HG03095 (cell line): ENCODE data around the gene TLX3.

ENCODE experiments used
- ATAC-seq: cut with Tn5 transposase; IDR thresholded peaks from one replicate; pipeline ENCODE4 v1.9.1; 2021; ENCODE audit warnings: moderate library complexity; ENCODE audit not compliant: unreplicated experiment

The TLX3 gene

DNA sequence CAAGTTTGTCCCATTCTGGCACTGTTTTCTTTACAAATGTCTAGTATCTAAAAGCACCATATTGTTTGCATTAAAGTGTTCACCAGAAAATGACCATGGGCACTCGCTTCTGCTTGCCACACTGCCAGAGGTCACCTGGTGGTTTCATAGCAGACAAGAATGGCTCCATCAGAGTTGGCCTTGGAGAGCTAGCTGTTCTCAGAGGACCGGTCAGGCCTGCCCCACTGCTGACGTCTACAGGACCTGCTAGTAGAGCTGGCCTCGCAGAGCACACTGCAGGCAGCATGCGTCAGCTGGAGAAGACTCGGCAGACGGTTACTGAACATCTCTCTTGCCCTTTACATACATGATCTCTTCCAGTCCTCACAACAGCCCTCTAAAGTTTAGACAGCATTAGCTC lies 8.7 kb upstream of the TLX3 start:
- ATAC-seq = no peak

DNA sequence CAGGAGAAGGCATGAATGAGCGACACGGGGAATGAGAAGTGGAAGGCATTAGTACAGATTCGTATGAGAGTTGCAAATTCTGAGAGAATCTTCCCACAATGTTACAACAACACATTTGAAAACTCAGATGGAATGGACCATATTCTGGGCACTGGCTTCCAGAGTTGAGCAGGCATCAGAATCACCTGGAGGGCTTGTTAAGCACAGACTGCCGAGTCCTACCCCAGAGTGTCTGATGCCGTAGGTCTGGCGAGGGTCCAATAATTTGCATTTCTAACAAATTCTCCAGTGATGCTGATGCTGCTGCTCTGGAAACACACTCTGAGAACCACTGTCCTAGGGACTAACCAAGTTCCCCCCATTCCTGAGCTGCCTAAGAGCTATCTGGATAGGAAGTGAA lies 2.9 kb upstream of the TLX3 start:
- no peak for ATAC-seq

DNA sequence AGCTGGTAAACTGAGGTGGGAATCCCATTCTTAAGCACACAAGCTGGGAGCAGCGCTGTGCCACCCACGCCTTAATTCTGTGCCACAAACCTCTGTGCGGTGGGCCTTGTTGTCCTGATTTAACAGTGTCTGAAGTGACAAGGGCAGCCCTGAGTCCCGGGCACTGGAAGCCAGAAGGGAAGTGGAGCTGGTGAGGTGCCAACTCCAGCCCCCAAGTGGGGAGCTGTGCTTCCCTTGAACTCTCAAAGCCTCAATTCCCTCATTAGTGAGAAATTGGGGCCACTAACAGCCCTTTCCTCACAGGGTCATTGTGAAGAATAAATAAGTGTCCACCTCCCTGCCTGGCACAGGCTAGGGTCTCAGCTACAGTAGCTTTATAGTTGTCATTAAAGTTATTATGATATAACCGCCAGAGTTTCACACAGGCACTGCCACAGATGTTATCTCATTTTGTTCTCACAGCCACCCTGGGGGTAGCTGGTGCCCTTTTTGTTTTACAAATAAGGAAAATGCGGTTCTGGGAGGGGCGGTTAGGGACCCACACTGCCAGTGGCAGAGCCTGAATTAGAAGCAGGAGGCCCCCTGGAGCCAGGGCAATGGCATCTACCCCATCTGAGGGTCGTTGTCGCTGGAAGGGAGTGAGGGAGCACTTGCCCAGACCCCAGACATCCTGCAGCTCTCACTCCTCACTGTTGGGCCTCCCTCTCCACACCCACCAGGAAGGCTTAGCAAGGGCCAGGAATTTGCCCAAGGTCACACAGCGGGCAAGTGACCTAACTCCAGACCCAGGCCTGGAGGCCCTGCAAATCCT lies 2.1 kb upstream of the TLX3 start:
- ATAC-seq = no peak

DNA sequence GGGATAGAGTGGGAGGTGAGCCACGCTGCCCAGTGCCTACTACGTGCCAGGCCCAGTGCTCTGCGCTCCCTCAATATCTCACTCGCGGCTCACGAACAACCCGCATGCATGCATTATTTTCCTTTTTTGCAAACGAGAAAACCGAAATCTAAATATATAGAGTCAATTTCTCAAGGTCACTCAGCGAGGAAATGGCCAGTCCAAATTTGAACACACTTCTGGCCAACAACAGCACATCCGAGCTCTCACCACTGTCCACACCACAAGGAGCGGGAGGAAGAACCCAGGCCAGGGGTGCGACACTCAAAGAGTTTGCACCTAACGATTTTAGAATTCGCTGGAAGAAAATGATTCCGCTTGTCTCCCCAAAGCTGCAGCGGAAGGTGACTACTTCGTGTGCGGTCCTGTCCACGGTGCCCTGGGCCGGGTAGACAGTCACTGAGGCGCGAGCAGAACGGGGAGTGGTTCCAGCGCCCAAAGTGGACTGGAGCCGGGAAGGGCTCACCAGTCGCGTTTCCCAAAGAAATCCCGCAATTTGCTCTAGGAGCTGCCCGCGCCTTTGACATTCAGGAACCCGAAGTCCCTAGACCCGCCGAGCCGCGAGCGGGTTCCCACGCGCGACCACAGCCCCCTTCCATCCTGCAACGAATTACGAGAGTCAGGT lies 1.1 kb upstream of the TLX3 start:
- ATAC-seq = no peak

DNA sequence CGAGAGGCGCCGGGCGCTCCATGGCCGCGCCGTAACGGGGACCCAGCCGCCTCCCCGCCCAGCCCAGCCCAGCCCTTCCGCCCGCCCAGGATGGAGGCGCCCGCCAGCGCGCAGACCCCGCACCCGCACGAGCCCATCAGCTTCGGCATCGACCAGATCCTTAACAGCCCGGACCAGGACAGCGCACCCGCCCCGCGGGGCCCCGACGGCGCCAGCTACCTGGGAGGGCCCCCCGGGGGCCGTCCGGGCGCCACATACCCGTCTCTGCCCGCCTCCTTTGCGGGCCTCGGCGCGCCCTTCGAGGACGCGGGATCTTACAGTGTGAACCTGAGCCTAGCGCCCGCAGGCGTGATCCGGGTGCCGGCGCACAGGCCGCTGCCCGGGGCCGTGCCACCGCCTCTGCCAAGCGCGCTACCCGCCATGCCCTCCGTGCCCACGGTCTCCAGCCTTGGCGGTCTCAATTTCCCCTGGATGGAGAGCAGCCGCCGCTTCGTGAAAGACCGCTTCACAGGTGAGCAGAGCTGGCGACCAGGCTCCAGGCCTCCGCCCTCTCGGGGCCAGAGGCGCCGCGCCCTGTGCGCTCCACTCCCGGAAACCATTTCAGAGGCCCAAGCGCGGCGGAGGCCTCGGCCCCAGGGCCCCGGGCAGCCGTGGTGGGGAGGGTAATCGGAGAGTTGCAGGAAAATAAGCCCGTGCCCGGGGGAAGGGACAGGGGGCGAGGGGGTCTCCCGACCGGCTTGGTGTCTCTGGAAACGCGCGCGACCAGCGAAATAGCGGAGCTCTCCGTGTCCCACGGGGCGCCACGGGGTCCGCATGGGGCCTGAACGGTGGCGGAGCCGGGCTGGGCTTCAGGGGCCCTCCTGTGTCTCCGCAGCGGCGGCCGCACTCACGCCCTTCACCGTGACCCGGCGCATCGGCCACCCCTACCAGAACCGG lies 496 bp downstream of the TLX3 start:
- no peak for ATAC-seq

DNA sequence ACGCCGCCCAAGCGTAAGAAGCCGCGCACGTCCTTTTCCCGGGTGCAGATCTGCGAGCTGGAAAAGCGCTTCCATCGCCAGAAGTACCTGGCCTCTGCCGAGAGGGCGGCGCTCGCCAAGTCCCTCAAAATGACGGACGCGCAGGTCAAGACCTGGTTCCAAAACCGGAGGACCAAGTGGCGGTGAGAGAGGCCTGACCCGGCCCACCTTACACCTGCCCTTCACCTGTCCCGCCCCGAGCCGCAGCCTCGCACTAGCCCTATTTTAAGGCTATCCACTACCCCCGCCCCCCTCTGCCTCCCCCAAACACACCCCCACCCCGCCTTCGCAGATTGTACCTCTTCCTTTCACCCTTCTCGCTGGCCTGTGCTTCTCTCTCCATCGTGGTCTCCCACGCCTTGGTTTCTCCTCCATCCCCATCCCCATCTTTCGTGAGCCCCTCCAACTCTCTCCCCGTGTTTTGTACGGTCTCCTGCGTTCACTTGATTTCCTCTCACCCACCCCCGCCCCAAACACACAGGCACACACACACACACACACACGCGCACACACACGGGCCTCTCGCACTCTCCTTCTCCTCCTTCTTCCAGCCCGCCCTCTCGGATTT lies 1.3 kb downstream of the TLX3 start:
- no peak for ATAC-seq

DNA sequence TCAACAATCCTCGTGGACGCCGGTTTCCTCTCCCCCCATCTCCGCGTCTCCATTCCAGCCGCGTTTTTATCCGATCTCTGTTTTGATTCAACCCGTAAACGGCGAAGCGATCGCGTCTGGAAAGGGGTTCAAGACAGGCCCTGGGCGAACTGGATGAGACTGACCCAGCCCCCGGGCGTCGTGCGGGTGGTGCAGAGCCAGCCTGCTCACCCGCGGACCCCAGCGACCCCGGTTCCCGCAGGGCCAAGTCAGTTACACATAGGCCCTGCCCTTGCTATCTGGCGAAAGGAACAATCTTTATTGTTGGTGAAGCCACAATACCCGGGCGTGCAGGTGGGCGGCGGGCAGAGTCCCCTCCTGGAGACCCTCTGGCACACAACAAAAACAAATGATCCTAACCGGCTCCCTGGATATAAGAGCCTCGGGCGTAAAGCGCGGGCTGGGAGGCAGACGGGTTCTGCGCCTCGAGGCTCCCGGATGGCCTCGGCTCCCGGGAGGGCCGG lies 1.8 kb downstream of the TLX3 start:
- no peak for ATAC-seq

DNA sequence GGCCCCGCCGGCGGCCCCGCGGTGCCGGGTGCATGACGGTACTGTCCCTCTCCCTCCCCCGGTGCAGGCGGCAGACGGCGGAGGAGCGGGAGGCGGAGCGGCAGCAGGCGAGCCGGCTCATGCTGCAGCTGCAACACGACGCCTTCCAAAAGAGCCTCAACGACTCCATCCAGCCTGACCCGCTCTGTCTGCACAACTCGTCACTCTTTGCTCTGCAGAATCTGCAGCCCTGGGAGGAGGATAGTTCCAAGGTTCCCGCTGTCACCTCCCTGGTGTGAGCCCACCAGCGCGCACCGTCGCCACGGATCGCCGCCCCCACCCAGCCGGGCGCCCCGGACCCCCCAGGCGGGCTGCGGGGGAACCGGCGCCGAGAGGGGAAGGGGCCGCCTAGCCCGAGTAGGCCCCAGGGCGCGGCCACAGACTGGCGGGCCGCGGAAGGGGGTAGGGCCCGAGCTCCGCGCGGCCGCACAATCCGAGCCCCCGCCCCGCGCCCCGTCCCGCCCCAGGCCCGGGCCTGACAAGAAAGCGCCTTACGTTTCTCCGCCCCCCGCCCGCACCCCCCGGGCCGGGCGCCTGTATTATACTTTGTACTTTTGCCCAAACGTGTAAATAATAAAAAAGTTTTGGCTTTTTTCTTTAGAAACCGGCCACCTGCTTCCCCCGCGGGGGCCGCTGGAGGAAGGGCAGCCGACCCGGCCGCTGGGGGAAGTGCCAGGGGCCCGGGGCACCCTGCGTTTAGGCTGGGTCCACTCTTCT lies 2.5 kb downstream of the TLX3 start:
- ATAC-seq = no peak

DNA sequence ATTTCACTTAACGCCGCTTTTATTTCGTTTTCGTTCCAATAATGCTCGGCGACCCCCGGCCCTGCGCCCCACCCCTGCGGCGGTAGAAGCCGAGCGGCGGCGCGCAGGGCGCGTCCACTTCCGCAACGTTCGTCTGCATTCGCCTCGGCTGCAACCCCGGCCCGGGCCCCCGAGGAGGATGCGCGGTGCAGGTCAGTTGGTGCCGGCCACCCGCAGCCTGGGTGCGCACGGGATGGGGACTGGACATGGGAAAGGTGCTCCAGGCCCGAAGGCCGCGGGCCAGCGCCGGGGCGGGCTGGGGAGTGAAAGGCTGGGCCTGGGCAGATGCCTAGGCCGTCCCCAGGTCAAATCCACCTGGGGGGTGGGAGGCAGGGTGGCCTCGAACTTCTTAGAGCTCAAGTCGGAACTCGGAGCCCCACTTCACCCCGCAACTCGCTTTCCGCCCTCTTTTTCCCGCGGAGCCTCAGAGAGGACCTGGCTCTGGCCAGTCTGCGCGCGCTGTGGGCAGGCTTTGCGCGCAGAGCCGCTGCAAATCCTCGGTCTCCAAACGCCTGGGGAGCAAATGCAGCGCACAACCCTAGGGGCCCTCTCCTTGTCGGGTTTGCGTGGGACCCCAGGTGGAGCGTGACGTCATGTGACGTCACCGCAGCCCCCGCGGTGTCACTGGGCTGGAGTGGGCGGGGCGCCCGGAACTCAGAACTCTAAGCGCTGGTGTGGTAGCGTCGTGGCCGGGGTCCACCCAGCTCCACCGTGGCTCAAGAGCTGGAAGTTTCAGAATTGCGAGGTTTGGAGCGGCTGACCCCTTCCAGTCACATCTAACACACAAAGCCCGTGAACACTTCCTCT lies 3.3 kb downstream of the TLX3 start:
- ATAC-seq = no peak

DNA sequence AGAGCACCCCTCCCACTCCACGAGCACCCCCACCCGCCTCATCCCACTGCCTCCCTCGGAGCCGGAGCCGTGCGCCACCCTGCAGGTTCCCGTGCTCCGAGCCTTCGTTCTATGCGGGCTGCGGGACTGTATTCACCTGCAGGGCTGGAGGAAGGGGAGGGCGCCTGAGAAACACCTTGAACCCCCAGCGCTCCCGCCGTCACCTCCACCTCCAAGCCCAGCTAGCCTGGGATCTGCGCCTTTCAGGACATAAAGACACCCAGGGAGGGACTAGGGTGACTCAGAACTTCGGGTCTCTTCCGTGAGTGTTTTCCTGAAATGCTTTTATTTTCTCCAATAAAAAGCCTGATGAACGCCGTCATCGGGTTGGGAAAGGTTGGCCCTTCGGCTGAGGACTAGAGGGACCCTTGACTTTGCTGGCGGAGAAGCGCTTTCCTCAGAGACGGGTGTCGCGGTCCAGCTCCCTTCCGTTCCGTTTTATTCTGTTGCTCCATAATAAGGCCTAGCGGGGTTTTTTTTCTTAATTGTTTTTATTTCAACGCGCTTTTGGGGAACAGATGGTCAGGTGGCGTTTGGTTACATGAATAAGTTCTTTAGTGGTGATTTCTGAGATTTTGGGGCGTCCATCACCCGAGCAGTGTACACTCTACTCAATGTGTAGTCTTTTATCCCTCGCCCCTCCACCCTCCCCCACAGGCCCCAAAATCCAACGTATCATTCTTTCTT lies 4.6 kb downstream of the TLX3 start:
- ATAC-seq = no peak

DNA sequence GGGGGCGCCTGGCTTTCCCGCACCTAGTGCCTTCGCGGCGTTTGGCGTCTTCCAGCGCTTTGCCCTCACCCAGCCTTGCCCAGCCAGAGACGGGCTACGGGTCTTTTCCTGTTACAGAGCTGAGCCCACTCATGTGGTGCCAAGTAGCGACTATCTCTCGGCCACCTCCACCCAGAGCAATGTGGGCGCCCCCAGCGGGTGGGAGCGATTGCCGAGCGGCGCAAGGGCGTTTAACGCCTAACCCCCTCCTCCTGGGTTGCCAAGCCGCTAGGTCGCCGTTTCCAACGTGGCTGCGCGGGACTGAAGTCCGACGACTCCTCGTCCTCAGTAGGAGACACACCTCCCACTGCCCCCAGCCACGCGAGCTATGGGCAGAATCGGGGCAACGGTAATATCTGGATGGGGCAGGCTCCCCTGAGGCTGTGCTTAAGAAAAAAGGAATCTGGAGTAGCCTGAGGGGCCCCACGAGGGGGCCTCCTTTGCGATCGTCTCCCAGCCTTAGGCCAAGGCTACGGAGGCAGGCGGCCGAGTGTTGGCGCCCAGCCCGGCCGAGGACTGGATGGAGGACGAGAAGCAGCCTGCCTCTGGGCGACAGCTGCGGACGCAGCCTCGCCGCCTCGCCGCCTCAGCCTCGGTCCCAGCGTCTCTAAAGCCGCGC lies 5.8 kb downstream of the TLX3 start:
- no peak for ATAC-seq

DNA sequence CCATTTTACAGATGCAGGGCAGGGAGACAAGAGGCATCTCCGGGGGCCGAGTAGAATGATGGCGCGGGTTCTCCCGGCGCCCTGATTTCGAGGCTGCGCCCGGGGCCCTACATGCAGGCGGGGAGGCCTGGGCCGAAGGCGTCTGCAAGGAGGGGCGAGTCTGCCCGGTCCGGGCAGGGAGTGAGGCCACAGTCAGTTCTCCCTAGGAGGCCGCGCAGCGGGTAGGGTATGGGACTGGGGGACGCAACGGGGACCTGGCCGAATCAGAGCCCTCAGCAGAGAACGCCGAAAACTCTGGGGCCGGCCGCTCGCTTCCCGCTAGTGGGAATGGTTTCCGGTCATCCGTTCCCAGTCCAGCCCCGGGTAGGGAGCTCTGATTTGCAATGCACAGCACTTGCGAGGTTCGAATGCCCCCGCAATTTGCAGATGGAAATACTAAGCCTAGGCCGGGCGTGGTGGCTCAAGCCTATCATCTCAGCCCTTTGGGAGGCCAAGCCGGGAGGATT lies 6.4 kb downstream of the TLX3 start:
- no peak for ATAC-seq

DNA sequence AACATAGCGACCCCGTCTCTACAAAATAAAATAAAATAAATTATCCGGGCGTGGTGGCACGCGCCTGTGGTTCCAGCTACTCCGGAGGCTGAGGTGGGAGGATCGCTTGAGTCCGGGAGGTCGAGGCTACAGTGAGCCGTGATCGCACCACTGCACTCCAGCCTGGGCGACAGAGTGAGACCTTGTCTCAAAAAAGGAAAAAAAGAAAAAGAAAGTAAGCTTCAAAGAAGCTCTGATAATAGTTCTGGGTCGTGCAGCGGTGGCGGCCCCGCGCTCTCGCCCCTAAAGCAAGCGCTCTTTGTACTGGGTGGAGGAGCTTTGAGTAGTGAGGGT lies 6.8 kb downstream of the TLX3 start:
- ATAC-seq = no peak

DNA sequence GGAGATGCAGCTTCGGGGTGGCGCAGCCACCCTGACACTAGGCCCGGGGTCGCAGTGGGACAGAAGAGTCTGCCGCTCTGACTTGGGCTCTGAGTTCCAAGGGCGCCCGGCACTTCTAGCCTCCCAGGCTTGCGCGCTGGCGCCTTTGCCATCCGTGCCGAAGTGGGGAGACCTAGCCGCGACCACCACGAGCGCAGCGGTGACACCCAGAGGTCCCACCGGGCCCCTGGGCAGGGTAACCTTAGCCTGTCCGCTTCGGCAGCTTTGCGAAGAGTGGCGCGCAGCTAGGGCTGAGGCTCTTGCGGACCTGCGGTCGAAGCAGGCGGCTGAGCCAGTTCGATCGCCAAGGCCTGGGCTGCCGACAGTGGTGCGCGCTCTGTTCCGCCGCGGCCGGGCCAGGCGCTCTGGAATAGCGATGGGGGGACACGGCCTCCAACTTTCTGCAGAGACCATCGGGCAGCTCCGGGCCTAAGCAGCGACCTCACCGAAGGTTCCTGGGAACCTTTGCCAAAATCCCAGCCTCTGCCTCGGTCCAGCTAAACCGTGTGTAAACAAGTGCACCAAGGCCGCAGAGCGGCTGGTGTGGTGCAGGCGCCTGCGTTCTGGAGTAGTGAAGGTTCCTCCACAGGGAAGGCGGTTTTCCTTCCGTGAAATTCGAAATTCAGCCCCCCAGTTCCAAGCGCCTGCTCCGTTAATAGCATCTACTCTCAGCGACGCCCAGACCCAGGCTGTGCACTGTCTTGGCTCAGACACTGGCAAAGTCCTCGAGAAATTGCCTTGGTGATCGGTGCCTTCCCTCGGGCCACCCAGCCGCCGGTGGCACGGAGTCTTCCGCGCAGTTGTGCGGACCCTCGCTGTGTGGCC lies 7.4 kb downstream of the TLX3 start:
- ATAC-seq = no peak

DNA sequence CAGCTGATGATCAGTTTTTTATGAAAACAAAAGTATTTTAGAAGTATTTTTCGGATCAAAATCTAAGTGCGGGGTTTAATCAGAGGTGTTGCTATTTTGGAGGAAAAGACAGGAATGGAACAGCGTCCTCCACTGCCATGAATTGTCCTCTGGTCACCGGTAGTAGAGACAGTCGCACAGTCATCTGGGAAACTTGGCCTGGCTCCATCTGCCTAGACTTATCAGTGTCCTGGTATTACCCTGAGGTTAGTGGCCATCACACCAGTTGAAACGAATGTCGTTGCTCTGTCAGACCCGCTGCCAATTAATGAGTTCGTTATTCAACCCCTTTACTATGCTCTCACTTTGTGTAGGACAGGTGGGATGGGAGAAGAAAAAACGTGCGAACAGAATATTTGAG lies 8.2 kb downstream of the TLX3 start:
- ATAC-seq = no peak

DNA sequence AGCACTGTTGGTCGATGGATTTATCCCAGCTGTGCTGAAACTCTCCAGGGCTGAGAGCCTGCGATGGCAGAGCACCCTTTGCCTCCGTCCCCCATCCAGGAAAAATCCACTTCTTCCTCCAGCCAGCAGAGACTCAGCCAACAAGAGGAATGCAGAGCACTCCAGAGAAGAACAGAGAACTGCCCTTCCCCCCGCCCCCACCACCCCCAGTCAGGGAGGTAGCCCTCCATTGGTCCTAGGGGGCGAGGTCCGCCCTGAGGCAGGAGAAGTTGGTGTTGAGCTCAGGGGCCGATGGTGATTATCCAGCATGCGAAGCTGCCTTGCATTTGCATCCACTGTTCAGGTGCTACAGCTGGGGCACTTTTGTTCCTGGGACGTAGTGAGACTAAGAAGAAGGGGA lies 9.0 kb downstream of the TLX3 start:
- ATAC-seq = no peak

DNA sequence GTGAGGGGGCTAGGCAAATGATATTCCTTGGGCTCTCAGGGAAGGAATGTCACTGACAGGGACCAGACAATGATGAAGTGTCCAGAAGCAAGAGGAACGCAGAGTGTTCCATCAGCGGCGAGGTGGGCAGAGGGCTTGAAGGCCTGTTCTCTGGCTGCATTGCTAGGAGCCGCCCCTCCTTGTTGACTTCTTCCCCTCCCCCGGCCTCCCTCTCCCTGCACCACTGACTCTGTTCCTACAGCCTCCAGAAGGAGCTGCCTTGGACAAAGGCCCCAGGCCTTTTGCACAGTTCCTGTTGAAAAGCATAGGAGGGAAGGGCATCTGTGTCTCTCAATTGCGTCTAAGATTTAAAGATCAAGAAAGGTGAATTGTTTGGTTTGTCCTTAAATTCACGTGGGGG lies 12.4 kb downstream of the TLX3 start:
- no peak for ATAC-seq
